ENCODE data around the gene SPATA16.
A peak's percentile ranks its signal among the peaks of the same experiment; 100 is the strongest.

SPATA16 gene

DNA sequence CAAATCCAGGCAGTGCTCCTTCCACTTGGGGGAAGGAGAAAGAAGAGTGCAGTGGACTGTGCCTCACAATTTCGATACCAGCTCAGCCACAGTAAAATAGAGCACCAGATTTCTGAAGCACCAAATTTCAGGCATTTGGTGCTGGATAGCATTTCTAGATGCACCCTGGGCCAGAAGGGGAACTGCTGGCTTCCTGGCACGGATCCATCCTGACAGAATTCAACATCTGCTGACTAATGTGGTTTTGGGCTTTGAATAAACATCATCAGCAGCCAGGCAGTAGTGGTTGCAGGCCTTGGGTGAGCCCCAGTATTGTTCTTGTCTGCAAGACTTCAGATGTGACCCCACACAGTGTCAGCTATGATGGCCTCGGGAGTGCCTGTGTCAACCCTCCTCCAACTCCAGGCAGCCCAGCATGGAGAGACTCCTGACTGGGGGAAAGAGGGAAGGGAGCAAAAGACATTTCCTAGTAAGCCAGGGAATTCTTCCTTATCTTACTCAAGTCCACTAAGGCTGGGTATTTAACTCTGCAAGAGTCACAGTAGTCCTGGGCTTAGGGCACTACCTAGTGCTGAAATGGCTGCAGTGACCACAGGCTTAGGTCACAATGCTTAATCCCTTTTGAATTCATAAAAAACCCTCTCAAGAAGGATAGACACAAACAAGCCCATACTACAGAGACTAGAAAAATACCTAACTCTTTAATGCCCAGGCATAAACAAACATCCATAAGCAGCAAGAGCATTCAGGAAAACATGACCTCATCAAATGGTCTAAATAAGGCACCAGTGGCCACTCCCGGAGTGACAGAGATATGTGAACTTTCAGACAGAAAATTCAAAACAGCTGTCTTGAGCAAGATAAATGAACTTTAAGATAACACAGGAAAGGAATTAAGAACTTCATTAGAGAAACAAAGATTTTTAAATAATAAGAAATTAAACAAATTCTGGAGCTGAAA is 74.7 kb downstream of the SPATA16 start:
- no peak for DNase-seq (ENCODE audit: low spot score)
- no peak overlapping the region for H3K27ac ChIP-seq
- TF ChIP-seq, protein P1, sequence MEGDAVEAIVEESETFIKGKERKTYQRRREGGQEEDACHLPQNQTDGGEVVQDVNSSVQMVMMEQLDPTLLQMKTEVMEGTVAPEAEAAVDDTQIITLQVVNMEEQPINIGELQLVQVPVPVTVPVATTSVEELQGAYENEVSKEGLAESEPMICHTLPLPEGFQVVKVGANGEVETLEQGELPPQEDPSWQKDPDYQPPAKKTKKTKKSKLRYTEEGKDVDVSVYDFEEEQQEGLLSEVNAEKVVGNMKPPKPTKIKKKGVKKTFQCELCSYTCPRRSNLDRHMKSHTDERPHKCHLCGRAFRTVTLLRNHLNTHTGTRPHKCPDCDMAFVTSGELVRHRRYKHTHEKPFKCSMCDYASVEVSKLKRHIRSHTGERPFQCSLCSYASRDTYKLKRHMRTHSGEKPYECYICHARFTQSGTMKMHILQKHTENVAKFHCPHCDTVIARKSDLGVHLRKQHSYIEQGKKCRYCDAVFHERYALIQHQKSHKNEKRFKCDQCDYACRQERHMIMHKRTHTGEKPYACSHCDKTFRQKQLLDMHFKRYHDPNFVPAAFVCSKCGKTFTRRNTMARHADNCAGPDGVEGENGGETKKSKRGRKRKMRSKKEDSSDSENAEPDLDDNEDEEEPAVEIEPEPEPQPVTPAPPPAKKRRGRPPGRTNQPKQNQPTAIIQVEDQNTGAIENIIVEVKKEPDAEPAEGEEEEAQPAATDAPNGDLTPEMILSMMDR (conservative IDR thresholded peaks at IDR 0.05; ENCODE audit: low read depth): no peak
- ChIA-PET CTCF (interaction anchor here (0.6 kb wide), 1 partner anchor 253 kb away, joined by 3 read pairs; no protein-coding TSS in a partner anchor), POLR2A (ENCODE audit: low non-redundant PET) (no interaction called here)

DNA sequence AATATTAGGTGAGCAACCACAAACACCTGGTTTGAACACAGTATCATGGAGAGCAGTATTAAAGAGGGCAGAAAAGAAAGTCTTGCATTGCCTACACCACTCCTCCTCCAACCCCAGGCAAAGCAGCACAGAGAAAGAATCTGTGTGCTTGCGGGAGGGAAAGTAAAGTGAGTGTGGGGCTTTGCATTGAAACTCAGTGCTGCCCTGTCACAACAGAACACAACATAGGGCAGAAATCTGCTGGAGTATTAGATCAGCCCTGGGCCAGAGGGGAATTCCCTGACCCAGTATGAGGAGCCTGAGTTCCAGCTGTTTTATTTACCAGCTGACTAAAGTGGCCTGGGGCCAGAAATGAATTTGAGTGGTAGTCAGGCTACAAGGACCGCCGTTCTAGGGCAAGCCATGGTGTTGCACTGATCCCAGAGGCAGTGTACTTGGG is 75.5 kb downstream of the SPATA16 start:
- peak; percentile 19 for DNase-seq (ENCODE audit: low spot score)
- TF ChIP-seq, protein P1 (conservative IDR thresholded peaks at IDR 0.05; ENCODE audit: low read depth): no peak
- H3K27ac ChIP-seq: no peak overlapping the region
- POLR2A ChIA-PET (ENCODE audit: low non-redundant PET): no interaction called here
- CTCF ChIA-PET: interaction anchor here (0.6 kb wide), 1 partner anchor 254 kb away, joined by 3 read pairs; no protein-coding TSS in a partner anchor

DNA sequence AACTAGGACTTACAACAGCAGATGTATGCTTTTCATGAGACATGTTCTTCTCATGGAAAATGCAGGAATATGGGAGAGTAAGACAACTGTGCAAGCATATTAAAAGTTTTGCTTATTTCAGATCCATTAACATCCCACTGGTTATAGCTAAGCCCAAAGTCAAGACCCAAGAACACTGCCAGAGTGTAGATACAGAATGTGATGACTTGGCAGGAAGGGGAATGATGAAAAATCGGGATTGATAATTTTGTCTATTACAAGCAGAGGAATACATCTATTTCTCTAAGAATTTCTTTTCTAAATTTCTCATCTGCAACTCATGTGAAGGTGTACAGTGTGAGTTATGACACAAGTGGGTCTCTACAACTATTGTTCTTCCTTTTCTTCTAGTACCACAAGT is 76.4 kb downstream of the SPATA16 start:
- DNase-seq (ENCODE audit: low spot score): no peak
- no peak overlapping the region for H3K27ac ChIP-seq
- ChIA-PET POLR2A (ENCODE audit: low non-redundant PET) (no interaction called here), CTCF (interaction anchor here (0.6 kb wide), 1 partner anchor 143 kb away, joined by 3 read pairs; no protein-coding TSS in a partner anchor)
- TF ChIP-seq, protein P1 (conservative IDR thresholded peaks at IDR 0.05; ENCODE audit: low read depth): no peak

DNA sequence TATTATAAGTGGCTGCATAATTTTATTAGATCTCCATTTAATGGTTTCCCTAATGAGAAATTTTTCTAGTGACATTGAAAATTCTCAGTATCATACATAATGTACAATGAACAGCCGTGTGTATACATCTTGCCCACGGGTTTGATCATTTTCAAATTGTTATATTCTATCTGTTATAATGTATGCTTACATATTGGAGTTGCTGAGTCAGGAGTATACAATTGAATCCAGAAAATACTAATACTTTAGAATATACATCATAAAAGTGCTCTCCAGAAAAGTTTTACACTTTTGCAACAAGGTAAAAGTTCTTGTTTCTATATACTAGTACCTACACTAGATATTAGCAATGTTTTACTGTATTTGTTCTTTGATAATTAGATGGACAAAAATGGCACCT is 82.8 kb downstream of the SPATA16 start:
- ChIA-PET CTCF (interaction anchor here (0.6 kb wide), 1 partner anchor 57 kb away, joined by 3 read pairs; no protein-coding TSS in a partner anchor), POLR2A (ENCODE audit: low non-redundant PET) (no interaction called here)
- no peak for DNase-seq (ENCODE audit: low spot score)
- H3K27ac ChIP-seq: no peak overlapping the region
- TF ChIP-seq, protein P1 (conservative IDR thresholded peaks at IDR 0.05; ENCODE audit: low read depth): no peak

DNA sequence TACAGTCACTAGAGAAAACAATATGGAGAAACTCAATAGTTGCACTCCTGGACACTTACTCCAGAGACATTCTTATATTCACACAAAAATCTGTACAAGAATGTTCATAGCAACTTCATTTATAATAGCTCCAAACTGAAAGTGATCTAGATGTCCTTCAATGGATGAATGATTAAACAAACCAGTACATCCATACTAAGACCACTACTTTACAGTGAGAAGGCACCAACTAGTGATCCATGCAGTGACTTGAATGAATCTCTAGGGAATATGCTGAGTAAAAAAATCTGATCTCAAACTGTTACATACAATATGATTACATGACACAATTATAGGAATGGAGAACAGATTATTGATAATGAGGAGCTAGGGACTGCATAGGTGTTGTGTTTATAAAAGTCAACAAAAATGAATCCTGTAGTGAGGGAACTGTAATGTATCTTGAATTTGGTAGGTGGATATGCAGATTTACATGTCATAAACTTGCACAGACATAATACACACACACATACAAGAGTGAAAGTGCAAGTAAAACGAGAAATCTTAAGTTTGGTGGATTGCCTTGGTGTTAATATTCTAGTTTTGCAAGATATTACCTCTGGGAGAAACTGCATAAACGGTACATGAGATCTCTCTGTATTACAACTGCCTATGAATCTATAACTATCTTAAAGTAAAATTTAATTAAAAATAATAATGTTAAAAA is 85.7 kb downstream of the SPATA16 start:
- ChIA-PET CTCF (no interaction called here), POLR2A (ENCODE audit: low non-redundant PET) (no interaction called here)
- TF ChIP-seq, protein P1 (conservative IDR thresholded peaks at IDR 0.05; ENCODE audit: low read depth): no peak
- no peak for DNase-seq (ENCODE audit: low spot score)
- H3K27ac ChIP-seq: no peak overlapping the region

DNA sequence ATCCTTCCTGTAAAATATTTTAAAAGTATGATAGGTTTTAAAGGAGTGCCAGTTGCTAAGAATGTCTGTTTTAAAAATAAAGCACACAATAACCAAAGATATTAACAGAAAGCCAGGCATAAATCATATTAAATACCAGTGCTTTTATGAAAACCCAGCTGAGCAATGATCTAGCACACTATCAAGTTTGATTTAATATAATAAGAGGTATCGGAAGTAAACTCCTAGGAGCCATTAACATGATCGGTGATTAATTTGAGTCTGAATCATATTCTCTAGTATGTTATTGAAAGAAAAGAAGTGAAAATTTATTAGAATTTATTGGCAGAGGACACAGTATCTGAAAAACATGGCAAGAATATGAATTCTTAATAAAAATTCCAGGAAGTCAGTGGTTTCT is 91.7 kb downstream of the SPATA16 start:
- DNase-seq (ENCODE audit: low spot score): no peak
- TF ChIP-seq, protein P1 (conservative IDR thresholded peaks at IDR 0.05; ENCODE audit: low read depth): no peak
- ChIA-PET POLR2A (ENCODE audit: low non-redundant PET) (no interaction called here), CTCF (no interaction called here)
- H3K27ac ChIP-seq: no peak overlapping the region

All from RWPE1 (cell line).